OCI-LY7 (cell line): ENCODE data around the gene SCAF1. TPM values are rescaled to one million over a fixed set of nuclear protein-coding genes. Genes with fewer than 3 reads are reported as not detected.

ENCODE experiments used
- BruUV-seq: library from RNA; stranded (reverse); fragments of 400-500 nt; replicated peaks from 2 replicates; lab custom pipeline; 2021; lab: Mats Ljungman, UMichigan
- CTCF ChIA-PET: fragments of 300-600 bp; sonication (Branson Sonifier 250); formaldehyde crosslinking; loops from one replicate; lab custom pipeline; 2022; ENCODE audit warnings: antibody characterized with exemption; ENCODE audit not compliant: unreplicated experiment; lab: Charles Lee
- POLR2A ChIA-PET: fragments of 300-600 bp; sonication (Branson Sonifier 250); formaldehyde crosslinking; loops from one replicate; lab custom pipeline; 2022; ENCODE audit warnings: antibody characterized with exemption; lab: Charles Lee
- DNase-seq: peaks from one replicate; pipeline ENCODE4 v3.0.0-alpha.2; 2015; ENCODE audit warnings: low spot score
- H2AFZ ChIP-seq: fragments of 200-600 bp; sonication (generic), shearing (Covaris generic); 2 replicates; pipeline ENCODE4 v1.6.1; 2014; ENCODE audit warnings: mild to moderate bottlenecking, antibody characterized with exemption, low read length, moderate library complexity
- H3K27ac ChIP-seq: fragments of 200-600 bp; sonication (generic); 2 replicates; pipeline ENCODE4 v1.5.1; 2014; ENCODE audit warnings: mixed run types, low read depth, mild to moderate bottlenecking, moderate library complexity, low read length, inconsistent platforms; ENCODE audit not compliant: poor library complexity, severe bottlenecking
- H3K36me3 ChIP-seq: fragments of 200-600 bp; sonication (generic); 2 replicates; pipeline ENCODE4 v1.6.1; 2014; ENCODE audit warnings: mild to moderate bottlenecking, antibody characterized with exemption, low read length, moderate library complexity, mixed read lengths; ENCODE audit not compliant: insufficient read depth
- H3K4me1 ChIP-seq: fragments of 200-600 bp; sonication (generic); 2 replicates; pipeline ENCODE4 v1.5.1; 2014; ENCODE audit warnings: mild to moderate bottlenecking, low read length; ENCODE audit not compliant: insufficient read depth, poor library complexity, severe bottlenecking
- H3K4me2 ChIP-seq: fragments of 200-600 bp; sonication (generic); 2 replicates; pipeline ENCODE4 v1.6.1; 2014; ENCODE audit warnings: mild to moderate bottlenecking, low read length
- H3K4me3 ChIP-seq: fragments of 200-600 bp; sonication (generic); 2 replicates; pipeline ENCODE4 v1.5.1; 2014; ENCODE audit warnings: mild to moderate bottlenecking, low read depth, low read length; ENCODE audit not compliant: poor library complexity, severe bottlenecking
- H3K79me2 ChIP-seq: fragments of 200-600 bp; sonication (generic); 2 replicates; pipeline ENCODE4 v1.6.1; 2016; ENCODE audit warnings: low read depth, mild to moderate bottlenecking, low read length, moderate library complexity, mixed read lengths; ENCODE audit not compliant: insufficient read depth
- H3K9me2 ChIP-seq: fragments of 200-600 bp; sonication (generic); 2 replicates; pipeline ENCODE4 v1.6.1; 2016; ENCODE audit warnings: mild to moderate bottlenecking, low read length, mixed read lengths; ENCODE audit not compliant: insufficient read depth
- H3K9me3 ChIP-seq: fragments of 200-600 bp; sonication (generic); 2 replicates; pipeline ENCODE4 v1.6.1; 2014; ENCODE audit warnings: mild to moderate bottlenecking, mixed run types, low read length, mixed read lengths
- H4K20me1 ChIP-seq: fragments of 200-600 bp; sonication (generic); 2 replicates; pipeline ENCODE4 v1.6.1; 2014; ENCODE audit warnings: mild to moderate bottlenecking, antibody characterized with exemption, low read length, moderate library complexity, mixed read lengths; ENCODE audit not compliant: insufficient read depth
- CTCF ChIP-seq: fragments of 200-600 bp; sonication (generic); conservative IDR thresholded peaks from 2 replicates; pipeline ENCODE4 v1.5.1; 2014; ENCODE audit warnings: mild to moderate bottlenecking, antibody characterized with exemption, low read length, moderate library complexity, mixed read lengths
- EZH2phosphoT487 ChIP-seq: fragments of 200-600 bp; sonication (generic); IDR thresholded peaks from 2 replicates; pipeline ENCODE4 v1.6.1; 2018; ENCODE audit warnings: low read depth, borderline replicate concordance, mild to moderate bottlenecking, mixed run types, antibody characterized with exemption, low read length, moderate library complexity, mixed read lengths
- intact Hi-C: fragments of 100-400 bp; cut with micrococcal nuclease; formaldehyde crosslinking; loops from one replicate; pipeline ENCODE4 v1.10.0; 2022; ENCODE audit not compliant: unreplicated experiment
- total RNA-seq, 2 experiments: library from RNA; depleted of rRNA in 1 of 2; stranded (reverse); fragments of >200 nt in 1 of 2; shearing (Covaris generic) in 1 of 2; gene quantifications; 2 replicates each; pipeline ENCODE4 v1.2.3, GENCODE V29; 2014 to 2022

SCAF1 gene
- total RNA-seq, 2 experiments from 2014 or later, result 15.0 to 44.0 TPM

GRCh38 chr19:49657493-49658138 lies 15.6 kb downstream of the SCAF1 start:
- H2AFZ ChIP-seq, result no peak overlapping the region
- ChIA-PET CTCF (no interaction called here), POLR2A (interaction anchor here (0.5 kb wide), 1 partner anchor 9 kb away, joined by 3 read pairs; no protein-coding TSS in a partner anchor)
- H3K36me3 ChIP-seq, result peaks cover 91% of the 10 kb centered on the region
- TF ChIP-seq EZH2phosphoT487 (no peak), CTCF (no peak)
- H3K4me3 ChIP-seq, result no peak overlapping the region
- intact Hi-C loops, result no loop called here
- H3K9me3 ChIP-seq, result no peaks in the 10 kb centered on the region
- DNase-seq, result no peak
- H3K9me2 ChIP-seq, result no peaks in the 10 kb centered on the region
- no peak overlapping the region for H3K4me2 ChIP-seq
- H3K79me2 ChIP-seq, result no peaks in the 10 kb centered on the region
- no peaks in the 10 kb centered on the region for H3K4me1 ChIP-seq
- H3K27ac ChIP-seq, result no peak overlapping the region
- no peaks in the 10 kb centered on the region for H4K20me1 ChIP-seq
- no TSS peak for BruUV-seq

GRCh38 chr19:49658139-49658517 lies 16.1 kb downstream of the SCAF1 start:
- H3K36me3 ChIP-seq, result peaks cover 91% of the 10 kb centered on the region

More at GRCh38 chr19:49658139-49658517, 16.1 kb downstream of the SCAF1 start:
- DNase-seq, result no peak
- POLR2A ChIA-PET, result interaction anchor here (0.5 kb wide), 1 partner anchor 9 kb away, joined by 3 read pairs; no protein-coding TSS in a partner anchor
- no peak overlapping the region for H3K27ac ChIP-seq
- H4K20me1 ChIP-seq, result no peaks in the 10 kb centered on the region
- no peaks in the 10 kb centered on the region for H3K9me3 ChIP-seq
- TF ChIP-seq CTCF (no peak), EZH2phosphoT487 (no peak)
- no peak overlapping the region for H3K4me2 ChIP-seq
- no peaks in the 10 kb centered on the region for H3K79me2 ChIP-seq
- BruUV-seq, result TSS peak; percentile 67
- H2AFZ ChIP-seq, result no peak overlapping the region
- CTCF ChIA-PET, result no interaction called here
- H3K4me3 ChIP-seq, result no peak overlapping the region
- intact Hi-C loops, result no loop called here
- no peaks in the 10 kb centered on the region for H3K9me2 ChIP-seq
- no peaks in the 10 kb centered on the region for H3K4me1 ChIP-seq
